Kidney (tissue), 14 donors: ENCODE measurements around the gene CERS3. TPM values are rescaled to one million over a fixed set of nuclear protein-coding genes. Genes with fewer than 3 reads are reported as not detected.

Source experiments
- DNase-seq, 5 donors: peaks; one replicate each; pipeline ENCODE4 v3.0.0-alpha.2; 2013 to 2020
- FAIRE-seq: peaks from 2 replicates; lab custom pipeline; 2012; peaks lifted over from hg19 to GRCh38; lab: Jason Lieb, UNC
- H3K27ac ChIP-seq, 2 donors: one replicate each; pipeline ENCODE4 v1.7.0; 2013; ENCODE audit warnings: low read depth in 2 of 2, low read length in 2 of 2, inconsistent platforms in 1 of 2
- H3K27me3 ChIP-seq: one replicate; pipeline ENCODE4 v1.7.1; 2013; ENCODE audit warnings: low read length, inconsistent platforms; ENCODE audit not compliant: control insufficient read depth, insufficient read depth
- H3K36me3 ChIP-seq, 3 donors: one replicate each; pipeline versions ENCODE4 v1.7.0 to v1.7.1; 2013; ENCODE audit warnings: low read length in 3 of 3, control low read depth in 1 of 3, inconsistent platforms in 1 of 3; ENCODE audit not compliant: insufficient read depth in 3 of 3, control insufficient read depth in 2 of 3
- H3K4me1 ChIP-seq, 3 donors: one replicate each; pipeline versions ENCODE4 v1.7.0 to v1.7.1; 2013; ENCODE audit warnings: low read length in 3 of 3, inconsistent platforms in 1 of 3, low read depth in 1 of 3; ENCODE audit not compliant: control insufficient read depth in 2 of 3, insufficient read depth in 2 of 3
- H3K4me3 ChIP-seq, 3 donors: one replicate each; pipeline versions ENCODE4 v1.7.0 to v1.8.1; 2013; ENCODE audit warnings: low read length in 3 of 3, control low read depth in 1 of 3, inconsistent platforms in 1 of 3
- H3K9ac ChIP-seq, 3 donors: one replicate each; pipeline versions ENCODE4 v1.7.0 to v1.7.1; 2013; ENCODE audit warnings: low read length in 3 of 3, control low read depth in 1 of 3, inconsistent platforms in 1 of 3
- H3K9me3 ChIP-seq, 3 donors: one replicate each; pipeline versions ENCODE4 v1.7.0 to v1.7.1; 2013; ENCODE audit warnings: low read length in 3 of 3, control low read depth in 1 of 3, inconsistent platforms in 1 of 3; ENCODE audit not compliant: control insufficient read depth in 2 of 3, insufficient read depth in 1 of 3
- intact Hi-C: fragments of 100-400 bp; cut with DNase I; formaldehyde crosslinking; loops from one replicate; pipeline ENCODE4 v1.11.1; 2022
- polyA plus RNA-seq: library from polyadenylated mRNA; stranded (reverse); fragments of 350-450 nt; fragmentation: Illumina TruSeq; extraction: RNeasy Lipid Tissue Mini Kit (QIAGEN cat#74804); gene quantifications from one replicate; pipeline ENCODE4 v1.2.3, GENCODE V29; 2014; ENCODE audit warnings: low read depth, low replicate concordance; ENCODE audit not compliant: insufficient read depth
- total RNA-seq: library from RNA; stranded (reverse); fragmentation: NEBNext Ultra II Directional; extraction: Animal tissue kit (Norgen Biotek cat#: 25700); gene quantifications from one replicate; pipeline ENCODE4 v1.2.1, GENCODE V29; 2021
- TF ChIP-seq, protein P1 (sequence below): IDR thresholded peaks from 3 replicates; pipeline ENCODE4 v1.5.1; 2012; ENCODE audit warnings: mild to moderate bottlenecking, moderate library complexity, borderline replicate concordance; ENCODE audit not compliant: insufficient read depth; ENCODE audit errors: extremely low read depth
- donor health status: control.
- donor health status: control.
- donor health status: control.
- donor health status: control.
- donor health status: control.
- donor health status: DM: yes; HTN: yes; CAD: no.
- donor health status: Normal renal cell carcinoma (clear cell type).

Gene CERS3
- total and polyA plus RNA-seq, 2 donors from 2014 or later, result 0.31 TPM; not detected in 1

DNA sequence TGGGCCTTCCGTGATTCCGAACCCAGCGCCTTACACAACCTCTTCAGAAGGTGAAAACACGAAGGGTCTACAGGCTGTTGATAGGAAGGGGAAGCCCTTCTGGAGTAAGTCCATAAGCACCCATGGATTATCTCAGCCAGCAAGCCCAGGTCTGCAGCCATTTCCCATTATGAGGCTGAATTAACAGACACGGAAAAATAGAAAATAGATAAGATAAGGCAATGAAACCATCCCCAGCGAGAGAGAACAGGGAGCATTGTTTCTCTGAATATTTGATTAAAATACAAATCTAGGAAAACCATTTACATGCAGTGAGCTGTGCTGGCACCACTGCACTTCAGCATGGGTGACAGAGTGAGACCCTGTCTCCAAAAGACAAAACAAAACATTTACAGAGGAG is 16.2 kb upstream of the CERS3 start:
- H3K36me3 ChIP-seq, result no peaks in the 10 kb centered on the region
- H3K4me1 ChIP-seq, result no peaks in the 10 kb centered on the region
- H3K4me3 ChIP-seq, result no peak overlapping the region
- intact Hi-C loops, result no loop called here
- peaks cover 5% of the 10 kb centered on the region for H3K27me3 ChIP-seq
- no peak overlapping the region for H3K27ac ChIP-seq
- no peak overlapping the region for H3K9ac ChIP-seq
- TF ChIP-seq, protein P1, sequence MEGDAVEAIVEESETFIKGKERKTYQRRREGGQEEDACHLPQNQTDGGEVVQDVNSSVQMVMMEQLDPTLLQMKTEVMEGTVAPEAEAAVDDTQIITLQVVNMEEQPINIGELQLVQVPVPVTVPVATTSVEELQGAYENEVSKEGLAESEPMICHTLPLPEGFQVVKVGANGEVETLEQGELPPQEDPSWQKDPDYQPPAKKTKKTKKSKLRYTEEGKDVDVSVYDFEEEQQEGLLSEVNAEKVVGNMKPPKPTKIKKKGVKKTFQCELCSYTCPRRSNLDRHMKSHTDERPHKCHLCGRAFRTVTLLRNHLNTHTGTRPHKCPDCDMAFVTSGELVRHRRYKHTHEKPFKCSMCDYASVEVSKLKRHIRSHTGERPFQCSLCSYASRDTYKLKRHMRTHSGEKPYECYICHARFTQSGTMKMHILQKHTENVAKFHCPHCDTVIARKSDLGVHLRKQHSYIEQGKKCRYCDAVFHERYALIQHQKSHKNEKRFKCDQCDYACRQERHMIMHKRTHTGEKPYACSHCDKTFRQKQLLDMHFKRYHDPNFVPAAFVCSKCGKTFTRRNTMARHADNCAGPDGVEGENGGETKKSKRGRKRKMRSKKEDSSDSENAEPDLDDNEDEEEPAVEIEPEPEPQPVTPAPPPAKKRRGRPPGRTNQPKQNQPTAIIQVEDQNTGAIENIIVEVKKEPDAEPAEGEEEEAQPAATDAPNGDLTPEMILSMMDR, result no peak
- H3K9me3 ChIP-seq, result no peaks in the 10 kb centered on the region
- no peak for DNase-seq
- FAIRE-seq, result no peak

DNA sequence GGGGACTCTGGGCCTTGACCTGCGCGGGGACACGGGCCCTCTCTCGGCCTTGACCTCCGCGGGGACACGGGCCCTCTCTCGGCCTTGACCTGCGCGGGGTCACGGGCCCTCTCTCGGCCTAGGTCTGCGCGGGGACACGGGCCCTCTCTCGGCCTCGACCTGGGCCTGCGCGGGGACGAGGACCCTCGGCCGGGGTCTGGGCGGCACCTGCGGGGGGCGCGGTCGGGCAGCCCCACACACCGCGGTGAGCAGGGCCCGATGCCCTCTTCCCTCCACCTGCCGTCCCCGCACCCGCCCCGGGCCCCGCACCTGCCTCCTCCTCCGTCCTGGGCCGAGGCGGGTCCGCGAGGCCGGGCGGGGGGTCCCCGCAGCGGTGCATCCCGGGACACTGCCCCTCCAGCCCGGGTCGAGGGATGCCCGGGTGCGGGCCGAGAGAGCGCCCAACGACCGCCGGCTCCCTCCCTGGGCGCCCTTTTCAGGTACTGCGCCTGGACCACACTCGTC is 15.6 kb upstream of the CERS3 start:
- no peak overlapping the region for H3K27ac ChIP-seq
- H3K9ac ChIP-seq, result no peak overlapping the region
- H3K36me3 ChIP-seq, result no peaks in the 10 kb centered on the region
- DNase-seq (no peak), FAIRE-seq (no peak)
- no peaks in the 10 kb centered on the region for H3K4me1 ChIP-seq
- TF ChIP-seq, protein P1, result no peak
- intact Hi-C loops, result no loop called here
- H3K27me3 ChIP-seq, result peaks cover 5% of the 10 kb centered on the region
- no peaks in the 10 kb centered on the region for H3K9me3 ChIP-seq
- H3K4me3 ChIP-seq, result no peak overlapping the region

DNA sequence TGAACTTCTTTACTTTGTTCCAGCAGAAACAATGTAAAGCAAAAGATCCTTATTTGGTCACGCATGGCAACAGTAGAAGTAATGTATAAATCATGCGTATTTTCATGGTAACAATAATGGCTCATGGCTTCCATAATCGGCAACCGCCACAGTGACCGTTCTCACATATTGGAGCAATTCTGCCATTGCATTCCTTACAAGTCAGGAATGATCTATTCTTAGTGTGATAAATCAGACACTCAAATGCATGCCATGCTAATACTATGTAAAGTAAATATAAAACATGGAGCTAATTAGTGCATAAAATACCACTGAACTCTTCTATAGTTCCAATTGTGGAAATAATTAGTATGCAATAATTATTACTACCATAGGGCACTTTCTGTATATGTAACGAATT is 13.5 kb upstream of the CERS3 start:
- Histone ChIP-seq H3K4me1 (no peaks in the 10 kb centered on the region), H3K9me3 (peaks cover 0 to 4% (median 0%) of the 10 kb centered on the region in 3 donors), H3K36me3 (no peaks in the 10 kb centered on the region), H3K27ac (no peak overlapping the region), H3K4me3 (no peak overlapping the region), H3K9ac (no peak overlapping the region), H3K27me3 (peaks cover 5% of the 10 kb centered on the region)
- FAIRE-seq (no peak), DNase-seq (no peak)
- intact Hi-C loops, result no loop called here
- TF ChIP-seq, protein P1, result no peak

DNA sequence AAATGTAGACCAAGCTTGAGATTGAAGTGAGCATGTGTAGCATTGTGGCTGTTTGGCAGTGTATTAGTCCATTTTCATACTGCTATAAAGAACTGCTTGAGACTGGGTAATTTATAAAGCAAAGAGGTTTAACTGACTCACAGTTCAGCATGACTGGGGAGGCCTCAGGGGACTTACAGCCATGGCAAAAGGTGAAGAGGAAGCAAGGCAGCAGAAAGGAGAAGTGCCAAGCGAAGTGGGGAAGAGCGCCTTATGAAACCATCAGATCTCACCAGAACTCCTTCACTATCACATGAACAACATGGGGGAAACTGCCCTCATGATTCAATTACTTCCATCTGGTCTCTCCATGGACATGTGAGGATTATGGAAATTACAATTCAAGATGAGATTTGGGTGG is 8.6 kb upstream of the CERS3 start:
- FAIRE-seq (no peak), DNase-seq (no peak)
- Histone ChIP-seq H3K27ac (no peak overlapping the region), H3K27me3 (no peaks in the 10 kb centered on the region), H3K9me3 (peaks cover 0 to 4% (median 0%) of the 10 kb centered on the region in 3 donors), H3K4me3 (no peak overlapping the region), H3K9ac (no peak overlapping the region), H3K4me1 (no peaks in the 10 kb centered on the region), H3K36me3 (no peaks in the 10 kb centered on the region)
- intact Hi-C loops, result no loop called here
- TF ChIP-seq, protein P1, result no peak
